ENCODE measurements around the gene E4F1.

- TF ChIP-seq CTCF (IDR thresholded peaks at IDR 0.05; ENCODE audit: poor library complexity) (no peak), EZH2 (IDR thresholded peaks at IDR 0.05; ENCODE audit: borderline replicate concordance) (no peak)
Observed at GRCh38 chr16:2189252-2189893, 34.0 kb upstream of the E4F1 start.
